ENCODE results near the gene MSANTD7.
"Not testable (repeated sequence)": the region's sequence is repeated elsewhere in the genome, so short reads cannot be mapped to it uniquely, and the experiment has no call there.

The MSANTD7 gene

GRCh38 chr10:14860791-14861190, 22.7 kb downstream of the MSANTD7 start:
- H3K4me1 ChIP-seq (ENCODE audit: low read depth, poor library complexity, severe bottlenecking) = peaks cover 17% of the 10 kb centered on the region
- H3K27me3 ChIP-seq (ENCODE audit: insufficient read depth, low read depth) = no peaks in the 10 kb centered on the region
- no peak overlapping the region for H3K27ac ChIP-seq
- no peak for TF ChIP-seq CTCF (conservative IDR thresholded peaks at IDR 0.05; ENCODE audit: low read depth, low read length)
- no peak overlapping the region for H3K9ac ChIP-seq
- H3K4me2 ChIP-seq = no peak overlapping the region
- H3K36me3 ChIP-seq (ENCODE audit: insufficient read depth) = no peaks in the 10 kb centered on the region; the same call in 1 of the 2 replicates
- H3K79me2 ChIP-seq (ENCODE audit: insufficient read depth, low read depth) = no peaks in the 10 kb centered on the region
- no peaks in the 10 kb centered on the region for H4K20me1 ChIP-seq (ENCODE audit: insufficient read depth)
- no peak overlapping the region for H3K4me3 ChIP-seq (IDR thresholded peaks at IDR 0.05; ENCODE audit: insufficient read depth, low read depth, low read length)
- H2AFZ ChIP-seq (ENCODE audit: low read depth) = no peak overlapping the region

GRCh38 chr10:14864466-14864865, 26.4 kb downstream of the MSANTD7 start:
- H3K36me3 ChIP-seq (ENCODE audit: insufficient read depth); H3K79me2 ChIP-seq (ENCODE audit: insufficient read depth, low read depth); H3K9ac ChIP-seq; H3K4me1 ChIP-seq (ENCODE audit: low read depth, poor library complexity, severe bottlenecking); H3K27ac ChIP-seq; H3K4me2 ChIP-seq; H3K27me3 ChIP-seq (ENCODE audit: insufficient read depth, low read depth); H4K20me1 ChIP-seq (ENCODE audit: insufficient read depth); H3K4me3 ChIP-seq (IDR thresholded peaks at IDR 0.05; ENCODE audit: insufficient read depth, low read depth, low read length); H2AFZ ChIP-seq (ENCODE audit: low read depth): not testable (repeated sequence)

DNA sequence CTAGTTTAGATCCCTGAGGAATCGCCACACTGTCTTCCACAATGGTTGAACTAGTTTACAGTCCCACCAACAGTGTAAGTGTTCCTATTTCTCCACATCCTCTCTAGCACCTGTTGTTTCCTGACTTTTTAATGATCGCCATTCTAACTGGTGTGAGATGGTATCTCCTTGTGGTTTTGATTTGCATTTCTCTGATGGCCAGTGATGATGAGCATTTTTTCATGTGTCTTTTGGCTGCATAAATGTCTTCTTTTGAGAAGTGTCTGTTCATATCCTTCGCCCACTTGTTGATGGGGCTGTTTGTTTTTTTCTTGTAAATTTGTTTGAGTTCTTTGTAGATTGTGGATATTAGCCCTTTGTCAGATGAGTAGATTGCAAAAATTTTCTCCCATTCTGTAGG, 26.8 kb downstream of the MSANTD7 start:
- not testable (repeated sequence) for H3K4me2 ChIP-seq; H3K36me3 ChIP-seq (ENCODE audit: insufficient read depth); H3K27me3 ChIP-seq (ENCODE audit: insufficient read depth, low read depth); H4K20me1 ChIP-seq (ENCODE audit: insufficient read depth); H2AFZ ChIP-seq (ENCODE audit: low read depth); H3K4me3 ChIP-seq (IDR thresholded peaks at IDR 0.05; ENCODE audit: insufficient read depth, low read depth, low read length); H3K27ac ChIP-seq; H3K4me1 ChIP-seq (ENCODE audit: low read depth, poor library complexity, severe bottlenecking); H3K9ac ChIP-seq; H3K79me2 ChIP-seq (ENCODE audit: insufficient read depth, low read depth)

GRCh38 chr10:14873090-14873760, 35.1 kb downstream of the MSANTD7 start:
- peaks cover 9% of the 10 kb centered on the region for H3K4me1 ChIP-seq (ENCODE audit: low read depth, poor library complexity, severe bottlenecking)
- H3K4me2 ChIP-seq = no peak overlapping the region
- H3K27me3 ChIP-seq (ENCODE audit: insufficient read depth, low read depth) = no peaks in the 10 kb centered on the region
- no peaks in the 10 kb centered on the region for H4K20me1 ChIP-seq (ENCODE audit: insufficient read depth)
- H2AFZ ChIP-seq (ENCODE audit: low read depth) = no peak overlapping the region
- no peak overlapping the region for H3K9ac ChIP-seq
- no peak for TF ChIP-seq CTCF (conservative IDR thresholded peaks at IDR 0.05; ENCODE audit: low read depth, low read length)
- peaks cover 13% of the 10 kb centered on the region; the same call in 1 of the 2 replicates for H3K79me2 ChIP-seq (ENCODE audit: insufficient read depth, low read depth)
- no peak overlapping the region for H3K27ac ChIP-seq
- H3K4me3 ChIP-seq (IDR thresholded peaks at IDR 0.05; ENCODE audit: insufficient read depth, low read depth, low read length) = no peak overlapping the region
- H3K36me3 ChIP-seq (ENCODE audit: insufficient read depth) = no peaks in the 10 kb centered on the region

GRCh38 chr10:14875941-14876340, 37.8 kb downstream of the MSANTD7 start:
- Histone ChIP-seq H3K27ac (no peak overlapping the region), H3K79me2 (ENCODE audit: insufficient read depth, low read depth) (peaks cover 34% of the 10 kb centered on the region), H2AFZ (ENCODE audit: low read depth) (no peak overlapping the region), H3K4me3 (IDR thresholded peaks at IDR 0.05; ENCODE audit: insufficient read depth, low read depth, low read length) (no peak overlapping the region), H3K4me1 (ENCODE audit: low read depth, poor library complexity, severe bottlenecking) (peaks cover 20% of the 10 kb centered on the region), H3K9ac (no peak overlapping the region), H3K36me3 (ENCODE audit: insufficient read depth) (no peaks in the 10 kb centered on the region), H4K20me1 (ENCODE audit: insufficient read depth) (no peaks in the 10 kb centered on the region), H3K4me2 (no peak overlapping the region), H3K27me3 (ENCODE audit: insufficient read depth, low read depth) (no peaks in the 10 kb centered on the region)
- TF ChIP-seq CTCF (conservative IDR thresholded peaks at IDR 0.05; ENCODE audit: low read depth, low read length) = no peak
